Upper lobe of left lung (tissue), 6 donors: ENCODE results near the gene PPP1R12A. TPM values are rescaled to one million over a fixed set of nuclear protein-coding genes. Genes with fewer than 3 reads are reported as not detected.

Experiments used
- ATAC-seq, 2 donors: fragments of 200-7000 bp; cut with Tn5 transposase; one replicate each; pipeline ENCODE4 v1.9.1; 2022; ENCODE audit warnings: mild to moderate bottlenecking in 2 of 2, moderate library complexity in 2 of 2; ENCODE audit not compliant: low FRiP score in 2 of 2
- DNase-seq, 2 donors: peaks; one replicate each; pipeline ENCODE4 v3.0.0-alpha.2; 2019 to 2020
- H3K27ac ChIP-seq, 4 donors: fragments of 200-600 bp; sonication (generic); one replicate each; pipeline ENCODE4 v1.5.1; 2016 to 2019
- H3K27me3 ChIP-seq, 4 donors: fragments of 200-600 bp; sonication (generic); one replicate each; pipeline ENCODE4 v1.5.1; 2017 to 2019
- H3K36me3 ChIP-seq, 4 donors: fragments of 200-600 bp; sonication (generic); one replicate each; pipeline ENCODE4 v1.5.1; 2016 to 2019
- H3K4me1 ChIP-seq, 4 donors: fragments of 200-600 bp; sonication (generic); one replicate each; pipeline ENCODE4 v1.5.1; 2018 to 2019
- H3K4me3 ChIP-seq, 4 donors: fragments of 200-600 bp; sonication (generic); one replicate each; pipeline ENCODE4 v1.5.1; 2017 to 2019; ENCODE audit warnings: mild to moderate bottlenecking in 2 of 4, moderate library complexity in 1 of 4
- H3K9me3 ChIP-seq, 4 donors: fragments of 200-600 bp; sonication (generic); one replicate each; pipeline ENCODE4 v1.5.1; 2018 to 2019
- CTCF ChIP-seq, 6 experiments: fragments of 450-650 bp in 4 of 6; fragments of 200-600 bp in 2 of 6; sonication (generic) in 2 of 6; IDR thresholded peaks; one replicate each; pipeline ENCODE4 v1.5.1; 2016 to 2019; ENCODE audit warnings: antibody characterized with exemption in 6 of 6
- EP300 ChIP-seq, 4 donors: sonication (generic); formaldehyde crosslinking; IDR thresholded peaks; one replicate each; pipeline ENCODE4 v1.5.1; 2017; ENCODE audit warnings: antibody characterized with exemption in 4 of 4, control low read depth in 2 of 4
- POLR2A ChIP-seq, 4 donors: fragments of 450-650 bp; IDR thresholded peaks; one replicate each; pipeline ENCODE4 v1.5.1; 2016 to 2017; ENCODE audit warnings: antibody characterized with exemption in 4 of 4, mild to moderate bottlenecking in 2 of 4
- POLR2AphosphoS5 ChIP-seq, 2 donors: sonication (generic); formaldehyde crosslinking; IDR thresholded peaks; one replicate each; pipeline ENCODE4 v1.5.1; 2017; ENCODE audit warnings: antibody characterized with exemption in 2 of 2
- WGBS, 2 donors: methylation state at CpG; one replicate each; pipeline ENCODE4 v1.1.5; 2017 to 2018; 5-methylcytosine and 5-hydroxymethylcytosine counted together
- total RNA-seq, 6 donors: library from RNA; depleted of rRNA in 4 of 6; stranded (reverse); fragments of >200 nt in 4 of 6; gene quantifications; one replicate each; pipeline versions ENCODE4 v1.1.0 to v1.2.1, GENCODE V29; 2016 to 2021
- donor health status: DM: no; HTN: no; CAD: no; lungs with moderate emphysema.
- donor health status: DM: no; HTN: yes; CAD: no; lungs with severe emphysema.

The PPP1R12A gene
- total RNA-seq, 6 donors from 2014 or later, result 50.7 to 234 (median 90.4) TPM

- Histone ChIP-seq H3K4me3 (no peak overlapping the region), H3K27ac (no peak overlapping the region), H3K4me1 (peaks cover 0 to 2% (median 0%) of the 10 kb centered on the region in 4 donors), H3K9me3 (no peaks in the 10 kb centered on the region), H3K27me3 (no peaks in the 10 kb centered on the region), H3K36me3 (peaks cover 0 to 2% (median under 1%) of the 10 kb centered on the region in 4 donors)
- ATAC-seq (peak in 1 of 2 donors; percentile 75), DNase-seq (no peak)
- TF ChIP-seq EP300 (IDR thresholded peaks at IDR 0.05) (no peak), POLR2AphosphoS5 (IDR thresholded peaks at IDR 0.05) (no peak), POLR2A (IDR thresholded peaks at IDR 0.05) (no peak), CTCF (IDR thresholded peaks at IDR 0.05) (no peak)
- 60 to 73% methylated on average over 5 of the region's 5 CpGs for WGBS, 2 donors
Observed at GRCh38 chr12:79769189-79769859, 165.6 kb downstream of the PPP1R12A start.

- DNase-seq (no peak), ATAC-seq (no peak)
- Histone ChIP-seq H3K4me1 (peaks cover 0 to 2% (median 0%) of the 10 kb centered on the region in 4 donors), H3K9me3 (no peaks in the 10 kb centered on the region), H3K27ac (no peak overlapping the region), H3K36me3 (no peaks in the 10 kb centered on the region), H3K27me3 (no peaks in the 10 kb centered on the region), H3K4me3 (no peak overlapping the region)
- TF ChIP-seq EP300 (IDR thresholded peaks at IDR 0.05) (no peak), POLR2A (IDR thresholded peaks at IDR 0.05) (no peak), CTCF (IDR thresholded peaks at IDR 0.05) (no peak), POLR2AphosphoS5 (IDR thresholded peaks at IDR 0.05) (no peak)
- 91 to 95% methylated on average over 3 of the region's 3 CpGs for WGBS, 2 donors
Observed at GRCh38 chr12:79766705-79767464, 168.0 kb downstream of the PPP1R12A start.

GRCh38 chr12:79765157-79765556 lies 169.7 kb downstream of the PPP1R12A start:
- WGBS, 2 donors, result 75 to 88% methylated on average over 1 of the region's 1 CpG
- TF ChIP-seq CTCF (IDR thresholded peaks at IDR 0.05), result no peak
- TF ChIP-seq EP300 (IDR thresholded peaks at IDR 0.05), result no peak
- TF ChIP-seq POLR2A (IDR thresholded peaks at IDR 0.05), result no peak
- TF ChIP-seq POLR2AphosphoS5 (IDR thresholded peaks at IDR 0.05), result no peak
- ATAC-seq, result no peak

GRCh38 chr12:79764641-79765040 lies 170.3 kb downstream of the PPP1R12A start:
- WGBS, 2 donors, result 90 to 91% methylated on average over 3 of the region's 3 CpGs
- Histone ChIP-seq H3K27me3 (no peaks in the 10 kb centered on the region), H3K4me3 (no peak overlapping the region), H3K9me3 (no peaks in the 10 kb centered on the region), H3K36me3 (no peaks in the 10 kb centered on the region), H3K27ac (no peak overlapping the region), H3K4me1 (peaks cover 0 to under 1% (median 0%) of the 10 kb centered on the region in 4 donors)
- ATAC-seq (peak in 1 of 2 donors; percentile 9), DNase-seq (no peak)
- TF ChIP-seq POLR2A (IDR thresholded peaks at IDR 0.05) (no peak), POLR2AphosphoS5 (IDR thresholded peaks at IDR 0.05) (no peak), CTCF (IDR thresholded peaks at IDR 0.05) (no peak), EP300 (IDR thresholded peaks at IDR 0.05) (no peak)

More at GRCh38 chr12:79765157-79765556, 169.7 kb downstream of the PPP1R12A start:
- DNase-seq, result no peak
- H3K27ac ChIP-seq, result no peak overlapping the region
- no peaks in the 10 kb centered on the region for H3K9me3 ChIP-seq
- H3K4me3 ChIP-seq, result no peak overlapping the region
- no peaks in the 10 kb centered on the region for H3K27me3 ChIP-seq
- H3K36me3 ChIP-seq, result no peaks in the 10 kb centered on the region
- H3K4me1 ChIP-seq, result peaks cover 0 to 2% (median 0%) of the 10 kb centered on the region in 4 donors
